Jurkat, Clone E6-1 (cell line): ENCODE measurements around the gene DNAJB4.
A peak's percentile ranks its signal among the peaks of the same experiment; 100 is the strongest.
"Not testable (repeated sequence)": the region's sequence is repeated elsewhere in the genome, so short reads cannot be mapped to it uniquely, and the experiment has no call there.

ENCODE experiments used
- DNase-seq: peaks from one replicate; pipeline ENCODE4 v3.0.0-alpha.2; 2011; ENCODE audit warnings: low read depth, low spot score
- H3K4me3 ChIP-seq: 2 replicates; pipeline ENCODE4 v1.5.1; 2011; ENCODE audit warnings: mild to moderate bottlenecking, low read length, control low read depth, moderate library complexity

DNAJB4 gene

DNA sequence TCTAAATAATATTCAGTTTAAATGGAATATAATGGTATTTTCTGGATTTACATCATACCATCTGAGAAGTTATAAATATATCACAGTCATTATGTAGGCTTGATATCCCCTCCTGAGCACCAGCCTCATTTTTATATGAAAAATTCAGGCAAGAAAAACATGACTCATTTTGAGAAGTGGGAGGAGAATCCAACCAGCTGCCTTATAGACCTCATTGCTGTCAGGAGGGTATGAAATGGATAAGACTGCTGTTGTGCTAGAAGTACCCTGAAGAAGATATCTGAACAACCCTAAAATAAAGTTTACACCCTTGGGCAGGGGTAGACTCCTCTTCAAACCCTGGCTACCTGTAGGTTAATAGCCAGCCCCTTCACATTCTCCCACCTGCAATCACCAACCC lies 49.8 kb downstream of the DNAJB4 start:
- DNase-seq, result no peak
- H3K4me3 ChIP-seq, result no peak overlapping the region

DNA sequence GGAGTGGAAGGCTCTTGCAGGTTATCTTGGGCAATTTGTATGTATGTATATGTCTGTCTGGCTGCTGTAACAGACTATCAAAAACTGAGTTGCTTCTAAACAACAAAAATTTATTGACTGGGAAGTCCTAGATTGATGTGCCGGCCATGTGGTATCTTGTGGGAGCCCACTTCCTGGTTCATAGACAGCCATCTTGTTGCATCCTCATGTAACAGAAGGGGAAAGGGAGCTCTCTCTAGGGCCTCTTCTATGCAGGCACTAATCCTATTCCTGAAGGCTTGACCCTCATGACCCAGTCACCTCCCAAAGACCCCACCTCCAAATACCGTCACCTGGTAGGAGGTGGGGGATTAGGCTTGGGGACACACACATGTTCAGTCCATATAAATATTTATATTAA lies 50.2 kb downstream of the DNAJB4 start:
- peak; percentile 24 for DNase-seq
- H3K4me3 ChIP-seq, result no peak overlapping the region

DNA sequence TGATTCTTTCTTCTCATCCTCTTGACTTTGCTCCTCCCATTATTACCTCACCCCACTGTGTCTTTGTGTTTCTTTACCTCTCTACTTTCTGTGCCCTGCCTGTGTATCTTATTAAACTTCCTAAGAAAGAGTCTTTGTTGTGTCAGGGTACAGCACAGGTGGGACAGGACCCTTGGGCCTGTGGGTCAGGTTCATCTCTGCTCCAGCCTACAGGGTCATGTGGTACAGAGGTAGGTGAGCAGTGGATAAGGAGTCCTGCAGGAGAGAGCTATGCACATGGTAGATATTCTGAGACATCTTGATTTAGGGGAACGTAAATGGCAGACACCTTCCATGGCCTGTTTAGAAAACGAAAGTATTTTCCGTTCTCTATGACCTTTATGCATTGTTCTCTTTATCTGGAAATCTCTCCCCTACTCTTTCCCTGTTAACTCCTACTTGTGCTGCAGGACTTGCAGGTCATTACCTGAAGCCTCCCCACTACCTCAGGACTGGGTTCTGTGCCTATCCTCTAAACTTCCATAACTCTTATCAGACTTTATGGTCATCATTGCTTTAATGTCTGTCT lies 50.9 kb downstream of the DNAJB4 start:
- no peak for DNase-seq
- H3K4me3 ChIP-seq, result no peak overlapping the region

DNA sequence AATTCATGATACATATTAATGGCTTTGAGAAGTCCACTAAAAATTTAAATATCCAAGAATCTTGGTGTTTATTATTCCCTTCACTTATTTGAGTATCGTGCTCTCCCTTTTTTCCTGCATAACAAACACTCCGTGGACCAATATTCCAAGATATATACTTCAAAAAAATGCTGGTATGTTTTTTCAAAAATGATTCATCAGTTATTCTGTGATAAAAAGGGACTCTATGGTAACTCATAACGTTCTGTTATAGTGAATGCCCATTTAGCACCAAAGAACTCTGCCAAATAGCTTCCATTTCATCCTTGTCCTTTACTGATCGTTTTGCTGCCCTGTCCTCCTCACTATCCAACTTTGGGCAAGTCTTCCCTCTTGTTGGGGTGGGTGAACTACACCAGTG lies 53.9 kb downstream of the DNAJB4 start:
- no peak for DNase-seq

DNA sequence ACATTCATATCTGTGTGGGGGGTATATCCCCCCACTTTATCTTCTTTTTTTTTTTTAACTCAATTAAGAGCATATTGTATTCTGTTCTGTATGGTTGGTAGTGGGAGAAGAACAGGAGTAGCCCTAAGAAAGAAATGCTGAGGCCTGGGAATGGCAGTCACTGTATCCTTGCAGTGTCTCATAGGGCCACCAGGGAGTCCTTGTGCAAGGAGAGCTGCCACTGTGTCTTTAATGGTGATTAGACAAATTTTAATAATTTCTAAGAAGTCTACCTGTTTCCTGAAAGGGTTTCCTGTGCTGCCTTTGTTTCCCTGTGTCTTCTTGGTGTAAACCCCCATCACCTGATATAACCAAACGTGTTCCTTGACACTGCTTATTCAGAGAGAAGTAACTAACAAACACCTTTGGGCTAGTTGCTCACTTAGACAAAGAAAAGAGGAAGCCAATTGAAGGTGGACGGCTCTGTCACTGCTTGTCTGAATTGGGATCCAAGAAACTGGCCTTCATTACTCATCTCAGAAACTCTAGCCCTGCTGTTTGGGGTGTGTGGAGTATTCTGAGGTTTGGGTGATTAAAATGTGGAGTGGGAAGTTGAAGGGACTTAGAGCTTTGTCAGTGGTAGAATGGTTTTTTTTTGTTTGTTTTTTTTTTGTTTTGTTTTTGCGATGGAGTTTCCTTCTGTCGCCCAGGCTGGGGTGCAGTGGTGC lies 56.3 kb downstream of the DNAJB4 start:
- H3K4me3 ChIP-seq, result no peak overlapping the region
- DNase-seq, result no peak

More for the DNA sequence above, 53.9 kb downstream of the DNAJB4 start:
- no peak overlapping the region for H3K4me3 ChIP-seq

DNA sequence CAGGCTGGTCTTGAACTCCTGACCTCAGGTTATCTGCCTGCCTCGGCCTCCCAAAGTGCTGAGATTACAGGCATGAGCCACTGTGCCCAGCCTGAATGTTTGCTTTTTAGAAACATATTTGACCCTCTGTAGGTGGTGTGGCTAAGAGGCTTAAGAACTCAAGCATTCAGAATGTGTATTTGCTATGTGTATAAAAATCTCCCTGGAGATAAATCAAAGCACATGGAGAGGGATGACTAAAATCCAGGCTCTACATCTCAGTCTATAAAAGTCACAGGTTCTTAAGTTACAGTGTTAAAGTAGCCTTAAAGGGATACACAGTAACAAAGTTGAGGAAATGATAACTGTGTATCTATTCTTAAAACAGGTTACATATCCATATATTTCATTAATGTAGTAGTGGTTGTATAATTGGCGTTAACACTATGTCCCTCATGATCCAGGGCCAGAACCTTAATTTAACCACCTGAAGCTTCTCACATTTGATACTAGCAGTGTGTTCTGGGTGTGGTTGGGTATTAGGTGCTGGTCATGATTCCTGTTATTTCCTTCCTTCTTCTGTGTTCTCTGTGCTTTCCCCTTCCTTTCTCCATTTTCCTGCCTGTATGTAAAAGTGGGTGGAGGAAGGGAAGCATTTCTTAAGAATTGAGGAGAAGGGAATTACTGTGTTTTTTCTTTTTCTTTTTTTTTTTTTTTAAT lies 57.2 kb downstream of the DNAJB4 start:
- no peak for DNase-seq
- H3K4me3 ChIP-seq, result no peak overlapping the region

DNA sequence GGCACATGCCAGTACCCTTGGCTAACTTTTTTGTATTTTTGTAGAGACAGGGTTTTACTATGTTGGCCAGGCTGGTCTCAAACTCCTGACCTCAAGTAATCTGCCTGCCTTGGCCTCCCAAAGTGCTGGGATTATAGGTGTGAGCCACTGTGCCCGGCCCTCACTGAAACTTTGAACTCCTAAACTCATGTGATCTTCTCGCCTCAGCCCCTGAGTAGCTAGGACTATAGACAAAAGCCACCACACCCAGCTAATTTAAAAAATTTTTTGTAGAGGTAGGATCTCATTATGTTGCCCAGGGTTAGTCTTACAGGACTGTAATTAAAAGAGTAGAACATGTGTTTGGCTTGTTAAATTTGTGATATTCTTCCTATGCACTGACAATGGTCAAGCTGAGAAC lies 60.1 kb downstream of the DNAJB4 start:
- not testable (repeated sequence) for DNase-seq, H3K4me3 ChIP-seq
